H1 (cell line): ENCODE measurements around the gene CBY2. TPM values are rescaled to one million over a fixed set of nuclear protein-coding genes. Genes with fewer than 3 reads are reported as not detected.

ENCODE experiments used
- CTCF ChIA-PET: fragments of 300-600 bp; sonication (Branson Sonifier 250); formaldehyde crosslinking; loops from one replicate; lab custom pipeline; 2021; ENCODE audit not compliant: partially characterized antibody; lab: Charles Lee
- POLR2A ChIA-PET: fragments of 300-600 bp; sonication (Branson Sonifier 250); formaldehyde crosslinking; loops from one replicate; lab custom pipeline; 2021; ENCODE audit warnings: inconsistent platforms; ENCODE audit not compliant: partially characterized antibody; lab: Charles Lee
- DNase-seq, 2 experiments: peaks; one replicate each; pipeline versions ENCODE4 v3.0.0 to v3.0.0-alpha.2; 2010 to 2022; ENCODE audit warnings: low spot score in 2 of 2, low read depth in 1 of 2, mixed read lengths in 1 of 2
- FAIRE-seq: peaks from 2 replicates; lab custom pipeline; 2011; peaks lifted over from hg19 to GRCh38; lab: Jason Lieb, UNC
- H2AFZ ChIP-seq: 2 replicates; pipeline ENCODE4 v1.8.1; 2012; ENCODE audit warnings: low read length, inconsistent platforms
- H2AK5ac ChIP-seq: 2 replicates; pipeline ENCODE4 v1.6.1; 2013; ENCODE audit warnings: low read depth, low read length
- H2BK120ac ChIP-seq: replicated peaks from 2 replicates; pipeline ENCODE3; 2013; ENCODE audit warnings: low read depth, low read length, inconsistent platforms
- H2BK12ac ChIP-seq: 2 replicates; pipeline ENCODE4 v1.6.1; 2013; ENCODE audit warnings: low read depth, low read length
- H2BK15ac ChIP-seq: 2 replicates; pipeline ENCODE4 v1.6.1; 2013; ENCODE audit warnings: low read length
- H2BK20ac ChIP-seq: 2 replicates; pipeline ENCODE4 v1.6.1; 2013; ENCODE audit warnings: low read length
- H2BK5ac ChIP-seq: 2 replicates; pipeline ENCODE4 v1.6.1; 2013; ENCODE audit warnings: low read depth, low read length
- H3K14ac ChIP-seq: 2 replicates; pipeline ENCODE4 v1.6.1; 2013; ENCODE audit warnings: inconsistent platforms; ENCODE audit not compliant: insufficient read length
- H3K18ac ChIP-seq: 2 replicates; pipeline ENCODE4 v1.6.1; 2013; ENCODE audit warnings: low read length; ENCODE audit errors: extremely low read depth
- H3K23ac ChIP-seq: 2 replicates; pipeline ENCODE4 v1.6.1; 2013; ENCODE audit warnings: inconsistent platforms; ENCODE audit not compliant: insufficient read length
- H3K23me2 ChIP-seq: 2 replicates; pipeline ENCODE4 v1.6.1; 2013; ENCODE audit warnings: low read depth, low read length
- H3K27ac ChIP-seq: 2 replicates; pipeline ENCODE4 v1.6.1; 2011; ENCODE audit warnings: low read depth, low read length, inconsistent platforms
- H3K27me3 ChIP-seq, 4 experiments: replicated peaks in 1 of 4; 1 replicate in 1 of 4; 2 replicates in 3 of 4; pipeline versions ENCODE4 v1.6.1 to v1.8.1; 2011 to 2013; ENCODE audit warnings: low read length in 3 of 4, mild to moderate bottlenecking in 3 of 4, inconsistent platforms in 2 of 4, mixed read lengths in 2 of 4, moderate library complexity in 1 of 4; ENCODE audit not compliant: control insufficient read depth in 3 of 4, insufficient read depth in 3 of 4; ENCODE audit errors: extremely low read depth in 1 of 4
- H3K36me3 ChIP-seq, 4 experiments: 2 replicates each; pipeline versions ENCODE4 v1.6.1 to v1.8.1; 2011 to 2013; ENCODE audit warnings: mild to moderate bottlenecking in 4 of 4, low read length in 3 of 4, moderate library complexity in 2 of 4, control low read depth in 1 of 4, inconsistent platforms in 1 of 4; ENCODE audit not compliant: insufficient read depth in 4 of 4, control insufficient read depth in 2 of 4
- H3K4ac ChIP-seq: replicated peaks from 2 replicates; pipeline ENCODE3; 2013; ENCODE audit warnings: low read length, low read depth, mixed read lengths, inconsistent platforms; ENCODE audit not compliant: insufficient read length
- H3K4me1 ChIP-seq, 4 experiments: replicated peaks in 1 of 4; 1 replicate in 1 of 4; 2 replicates in 3 of 4; pipeline versions ENCODE4 v1.6.1 to v1.8.1; 2011 to 2013; ENCODE audit warnings: low read length in 3 of 4, inconsistent platforms in 2 of 4, mixed read lengths in 1 of 4; ENCODE audit not compliant: insufficient read depth in 4 of 4, control insufficient read depth in 3 of 4
- H3K4me2 ChIP-seq, 2 experiments: 2 replicates each; pipeline versions ENCODE4 v1.6.1 to v1.8.1; 2011 to 2013; ENCODE audit warnings: low read depth in 2 of 2, low read length in 2 of 2, control low read depth in 1 of 2, inconsistent platforms in 1 of 2, mild to moderate bottlenecking in 1 of 2; ENCODE audit not compliant: insufficient read depth in 1 of 2
- H3K4me3 ChIP-seq, 4 experiments: fragments of 200-600, 300-600 bp in 1 of 4; sonication (generic), shearing (Covaris generic), sonication (Bioruptor Twin) in 1 of 4; 2 replicates each; pipeline versions ENCODE4 v1.5.1 to v1.8.1; 2011 to 2016; ENCODE audit warnings: low read length in 4 of 4, low read depth in 3 of 4, control low read depth in 2 of 4, inconsistent platforms in 2 of 4, mild to moderate bottlenecking in 2 of 4, mixed read lengths in 1 of 4, moderate library complexity in 1 of 4; ENCODE audit not compliant: insufficient read depth in 2 of 4; ENCODE audit errors: extremely low read depth in 1 of 4
- H3K56ac ChIP-seq: replicated peaks from 2 replicates; pipeline ENCODE3; 2013; ENCODE audit warnings: low read depth, mild to moderate bottlenecking, mixed read lengths, low read length, inconsistent platforms; ENCODE audit not compliant: insufficient read length
- H3K79me1 ChIP-seq: 2 replicates; pipeline ENCODE4 v1.6.1; 2013; ENCODE audit warnings: low read depth, low read length, control low read depth
- H3K79me2 ChIP-seq, 2 experiments: 2 replicates each; pipeline versions ENCODE4 v1.6.1 to v1.8.1; 2012 to 2013; ENCODE audit warnings: low read length in 2 of 2, mild to moderate bottlenecking in 2 of 2, inconsistent platforms in 1 of 2; ENCODE audit not compliant: insufficient read depth in 2 of 2, control insufficient read depth in 1 of 2
- H3K9ac ChIP-seq, 4 experiments: replicated peaks in 1 of 4; 1 replicate in 1 of 4; 2 replicates in 3 of 4; pipeline versions ENCODE4 v1.6.1 to v1.8.1; 2011 to 2013; ENCODE audit warnings: low read depth in 3 of 4, low read length in 3 of 4, control low read depth in 2 of 4, mild to moderate bottlenecking in 2 of 4, moderate library complexity in 2 of 4, inconsistent platforms in 1 of 4; ENCODE audit errors: extremely low read depth in 1 of 4
- H3K9me3 ChIP-seq, 2 experiments: 2 replicates each; pipeline versions ENCODE4 v1.6.1 to v1.8.1; 2012 to 2013; ENCODE audit warnings: mild to moderate bottlenecking in 2 of 2, moderate library complexity in 2 of 2, control low read depth in 1 of 2, inconsistent platforms in 1 of 2, low read depth in 1 of 2, low read length in 1 of 2, mixed read lengths in 1 of 2; ENCODE audit not compliant: insufficient read depth in 2 of 2
- H4K20me1 ChIP-seq, 2 experiments: replicated peaks in 1 of 2; 2 replicates each; pipeline versions ENCODE3 to v1.8.1; 2011 to 2013; ENCODE audit warnings: inconsistent platforms in 2 of 2, low read length in 2 of 2, mild to moderate bottlenecking in 1 of 2; ENCODE audit not compliant: insufficient read depth in 2 of 2, control insufficient read depth in 1 of 2
- H4K5ac ChIP-seq: 2 replicates; pipeline ENCODE4 v1.6.1; 2013; ENCODE audit warnings: low read length, low read depth, mixed read lengths, inconsistent platforms; ENCODE audit not compliant: insufficient read length
- H4K8ac ChIP-seq: 2 replicates; pipeline ENCODE4 v1.8.0; 2013; ENCODE audit warnings: mild to moderate bottlenecking, moderate library complexity, low read length, inconsistent platforms; ENCODE audit not compliant: insufficient read depth; ENCODE audit errors: extremely low read depth
- H4K91ac ChIP-seq: replicated peaks from 2 replicates; pipeline ENCODE3; 2013; ENCODE audit warnings: low read length, mixed read lengths, inconsistent platforms; ENCODE audit not compliant: insufficient read length
- ATF3 ChIP-seq: IDR thresholded peaks from 2 replicates; pipeline ENCODE4 v1.6.1; 2011; ENCODE audit warnings: low read depth, mild to moderate bottlenecking, low read length; ENCODE audit not compliant: insufficient read depth
- E2F6 ChIP-seq: IDR thresholded peaks from 2 replicates; pipeline ENCODE4 v1.6.1; 2012; ENCODE audit warnings: inconsistent platforms
- EGR1 ChIP-seq: IDR thresholded peaks from 2 replicates; pipeline ENCODE4 v1.6.1; 2011; ENCODE audit warnings: low read depth, low read length, borderline replicate concordance
- HDAC2 ChIP-seq, 2 experiments: fragments of 300-600 bp in 1 of 2; sonication (generic) in 1 of 2; IDR thresholded peaks; 2 replicates each; pipeline ENCODE4 v1.6.1; 2011 to 2012; ENCODE audit warnings: low read depth in 2 of 2, low read length in 2 of 2, mild to moderate bottlenecking in 2 of 2, moderate library complexity in 2 of 2, borderline replicate concordance in 1 of 2, inconsistent platforms in 1 of 2
- KDM4A ChIP-seq: IDR thresholded peaks from one replicate; pipeline ENCODE4 v1.7.1; 2012; ENCODE audit warnings: low read depth, mild to moderate bottlenecking, moderate library complexity, low read length, inconsistent platforms; ENCODE audit not compliant: severe bottlenecking
- MAFK ChIP-seq: IDR thresholded peaks from 2 replicates; pipeline ENCODE4 v1.6.1; 2012; ENCODE audit warnings: low read depth, mild to moderate bottlenecking, improper control_type of control experiment, low read length
- NRF1 ChIP-seq: IDR thresholded peaks from 2 replicates; pipeline ENCODE4 v1.6.1; 2011; ENCODE audit warnings: mild to moderate bottlenecking, low read depth, low read length, improper control_type of control experiment
- SP2 ChIP-seq: IDR thresholded peaks from 2 replicates; pipeline ENCODE4 v1.6.1; 2012; ENCODE audit warnings: mild to moderate bottlenecking, low read length, inconsistent platforms
- ZNF274 ChIP-seq: IDR thresholded peaks from 2 replicates; pipeline ENCODE4 v1.7.0; 2012; ENCODE audit warnings: low read length, borderline replicate concordance; ENCODE audit errors: extremely low read depth
- WGBS, 2 experiments: shearing (Covaris generic) in 1 of 2; methylation state at CpG; one replicate each; pipeline versions ENCODE4 v1.1.6 to v1.1.7; 2013 to 2015; ENCODE audit warnings: low lambda C conversion rate in 2 of 2, mixed read lengths in 2 of 2, inconsistent platforms in 1 of 2, low coverage in 1 of 2, missing lambda C conversion rate in 1 of 2; ENCODE audit not compliant: insufficient replicate concordance in 2 of 2, insufficient coverage in 1 of 2, insufficient read length in 1 of 2; ENCODE audit errors: extremely low coverage in 1 of 2, missing lambda C conversion rate in 1 of 2; 5-methylcytosine and 5-hydroxymethylcytosine counted together
- polyA plus RNA-seq, 7 experiments: library from polyadenylated mRNA; depleted of rRNA in 3 of 7; stranded (reverse) in 5 of 7; unstranded in 2 of 7; fragments of >200 nt in 5 of 7; fragments of 200-250 nt in 2 of 7; gene quantifications; 1 replicate in 5 of 7; 2 replicates in 1 of 7; 4 replicates in 1 of 7; pipeline versions ENCODE4 v1.2.1 to v1.2.3, GENCODE V29; 2011 to 2013; ENCODE audit warnings: missing spikeins in 2 of 7, mixed read lengths in 2 of 7
- total RNA-seq: library from RNA; stranded (reverse); fragmentation: NEBNext Ultra II Directional; extraction: Animal tissue kit (Norgen Biotek cat#: 25700); gene quantifications from 2 replicates; pipeline ENCODE4 v1.2.1, GENCODE V29; 2021

The CBY2 gene
- total and polyA plus RNA-seq, 2 of the 8 experiments (the other 6 are each of a cell fraction or from before 2014, with no cell fraction given), result not detected

- H3K9me3 ChIP-seq, result no peaks in the 10 kb centered on the region; a peak in 2 of 4 replicates
- no peak overlapping the region for H2BK120ac ChIP-seq
- no peak overlapping the region for H3K56ac ChIP-seq
- 87% methylated on average over 1 of the region's 1 CpG; no CpG with 5 or more reads in 1 of the 2 experiments for WGBS, 2 experiments
- no peaks in the 10 kb centered on the region for H3K79me2 ChIP-seq
- H2AK5ac ChIP-seq, result no peak overlapping the region
- H3K27ac ChIP-seq, result no peak overlapping the region
- H3K23ac ChIP-seq, result no peak overlapping the region
- H4K91ac ChIP-seq, result no peak overlapping the region
- H2BK15ac ChIP-seq, result no peak overlapping the region
- CTCF ChIA-PET, result no interaction called here
- H3K4ac ChIP-seq, result no peak overlapping the region
- no peak overlapping the region for H3K14ac ChIP-seq
- H3K4me2 ChIP-seq, result no peak overlapping the region
- H3K9ac ChIP-seq, result no peak overlapping the region
- no peak for TF ChIP-seq HDAC2 (IDR thresholded peaks at IDR 0.05; ENCODE audit: borderline replicate concordance in 1 of 2, low read depth in 2 of 2, low read length in 2 of 2)
- TF ChIP-seq KDM4A, result no peak
- no peak for TF ChIP-seq SP2
- TF ChIP-seq ATF3, result no peak
- TF ChIP-seq ZNF274, result no peak
- no peak for TF ChIP-seq NRF1
- no peak for TF ChIP-seq EGR1
- TF ChIP-seq E2F6, result no peak
- TF ChIP-seq MAFK, result no peak
- no peak overlapping the region for H2BK5ac ChIP-seq
- no peak overlapping the region for H4K5ac ChIP-seq
- no peak overlapping the region for H3K4me3 ChIP-seq
- H3K23me2 ChIP-seq, result no peaks in the 10 kb centered on the region
- FAIRE-seq (no peak), DNase-seq (no peak)
- no peaks in the 10 kb centered on the region for H4K20me1 ChIP-seq
- no peak overlapping the region for H4K8ac ChIP-seq
- H2BK20ac ChIP-seq, result no peak overlapping the region
- H2AFZ ChIP-seq, result no peak overlapping the region
- POLR2A ChIA-PET, result no interaction called here
- H3K27me3 ChIP-seq, result no peaks in the 10 kb centered on the region
- H3K18ac ChIP-seq, result no peak overlapping the region
- peaks cover 0 to 2% (median 0%) of the 10 kb centered on the region in 4 experiments; a peak in 1 of 7 replicates for H3K4me1 ChIP-seq
- no peaks in the 10 kb centered on the region for H3K36me3 ChIP-seq
- H3K79me1 ChIP-seq, result no peaks in the 10 kb centered on the region
- H2BK12ac ChIP-seq, result no peak overlapping the region
Measured at GRCh38 chr13:45752510-45752909, 50.4 kb downstream of the CBY2 start.
